HG03565 (cell line): ENCODE measurements around the gene FGD4.

Experiments
- ATAC-seq: cut with Tn5 transposase; IDR thresholded peaks from one replicate; pipeline ENCODE4 v1.9.1; 2021; ENCODE audit warnings: mild to moderate bottlenecking, moderate library complexity; ENCODE audit not compliant: unreplicated experiment

Gene FGD4

GRCh38 chr12:32402946-32403345 is 3.6 kb downstream of the FGD4 start:
- no peak for ATAC-seq

- no peak for ATAC-seq
Observed at GRCh38 chr12:32407795-32408194, 8.4 kb downstream of the FGD4 start.

- no peak for ATAC-seq
Observed at GRCh38 chr12:32413412-32413811, 14.1 kb downstream of the FGD4 start.

GRCh38 chr12:32418221-32418620 is 18.9 kb downstream of the FGD4 start:
- ATAC-seq: no peak

GRCh38 chr12:32418903-32419519 is 19.7 kb downstream of the FGD4 start:
- no peak for ATAC-seq

GRCh38 chr12:32419520-32419960 is 20.2 kb downstream of the FGD4 start:
- peak; percentile 83 for ATAC-seq

GRCh38 chr12:32420356-32420755 is 21.0 kb downstream of the FGD4 start:
- no peak for ATAC-seq

- ATAC-seq: no peak
Observed at GRCh38 chr12:32423559-32423958, 24.2 kb downstream of the FGD4 start.

GRCh38 chr12:32431025-32431424 is 31.7 kb downstream of the FGD4 start:
- no peak for ATAC-seq

GRCh38 chr12:32435921-32436705 is 36.8 kb downstream of the FGD4 start:
- ATAC-seq: no peak

- ATAC-seq: no peak
Observed at GRCh38 chr12:32437095-32437515, 37.7 kb downstream of the FGD4 start.

GRCh38 chr12:32440120-32440865 is 40.9 kb downstream of the FGD4 start:
- ATAC-seq: no peak

- no peak for ATAC-seq
Observed at GRCh38 chr12:32443491-32443890, 44.1 kb downstream of the FGD4 start.

- ATAC-seq: no peak
Observed at GRCh38 chr12:32444895-32445294, 45.5 kb downstream of the FGD4 start.

- ATAC-seq: no peak
Observed at GRCh38 chr12:32445356-32445755, 46.0 kb downstream of the FGD4 start.

- no peak for ATAC-seq
Observed at GRCh38 chr12:32446316-32447119, 47.2 kb downstream of the FGD4 start.

- no peak for ATAC-seq
Observed at GRCh38 chr12:32448586-32448985, 49.2 kb downstream of the FGD4 start.

GRCh38 chr12:32450363-32450762 is 51.0 kb downstream of the FGD4 start:
- ATAC-seq: no peak

- no peak for ATAC-seq
Observed at GRCh38 chr12:32450768-32451167, 51.4 kb downstream of the FGD4 start.

GRCh38 chr12:32451816-32452215 is 52.5 kb downstream of the FGD4 start:
- no peak for ATAC-seq

GRCh38 chr12:32454075-32454474 is 54.7 kb downstream of the FGD4 start:
- no peak for ATAC-seq
